ENCODE results near the gene DCST1.

The DCST1 gene

GRCh38 chr1:155052439-155053395 is 19.1 kb downstream of the DCST1 start:
- peak; percentile 31 for DNase-seq (ENCODE audit: low spot score)

GRCh38 chr1:155053531-155054105 is 20.0 kb downstream of the DCST1 start:
- no peak for DNase-seq (ENCODE audit: low spot score)

GRCh38 chr1:155057104-155057503 is 23.5 kb downstream of the DCST1 start:
- no peak for DNase-seq (ENCODE audit: low spot score)

- DNase-seq (ENCODE audit: low spot score): no peak
Observed at GRCh38 chr1:155057788-155058211, 24.2 kb downstream of the DCST1 start.

GRCh38 chr1:155060736-155061135 is 27.1 kb downstream of the DCST1 start:
- no peak for DNase-seq (ENCODE audit: low spot score)

- peak; percentile 89 for DNase-seq (ENCODE audit: low spot score)
Observed at GRCh38 chr1:155061381-155062150, 27.9 kb downstream of the DCST1 start.

GRCh38 chr1:155062151-155062686 is 28.6 kb downstream of the DCST1 start:
- no peak for DNase-seq (ENCODE audit: low spot score)

- peak; percentile 53 for DNase-seq (ENCODE audit: low spot score)
Observed at GRCh38 chr1:155062702-155063411, 29.2 kb downstream of the DCST1 start.

- peak; percentile 92 for DNase-seq (ENCODE audit: low spot score)
Observed at GRCh38 chr1:155063550-155064110, 30.0 kb downstream of the DCST1 start, which contains the start of gene EFNA4. Gene EFNA4 (plus strand): TSS chr1:155063740. CDS start chr1:155063824, 84 bp downstream.

GRCh38 chr1:155064111-155064831 is 30.6 kb downstream of the DCST1 start:
- peak; percentile 27 for DNase-seq (ENCODE audit: low spot score)

GRCh38 chr1:155064832-155065429 is 31.3 kb downstream of the DCST1 start:
- DNase-seq (ENCODE audit: low spot score): no peak

- DNase-seq (ENCODE audit: low spot score): no peak
Observed at GRCh38 chr1:155066777-155067176, 33.2 kb downstream of the DCST1 start.

GRCh38 chr1:155068599-155068998 is 35.0 kb downstream of the DCST1 start:
- no peak for DNase-seq (ENCODE audit: low spot score)

GRCh38 chr1:155069551-155070157 is 36.0 kb downstream of the DCST1 start:
- no peak for DNase-seq (ENCODE audit: low spot score)

- DNase-seq (ENCODE audit: low spot score): no peak
Observed at GRCh38 chr1:155070158-155070621, 36.6 kb downstream of the DCST1 start.

- peak; percentile 77 for DNase-seq (ENCODE audit: low spot score)
Observed at GRCh38 chr1:155070721-155071569, 37.3 kb downstream of the DCST1 start.

- no peak for DNase-seq (ENCODE audit: low spot score)
Observed at GRCh38 chr1:155071701-155072100, 38.1 kb downstream of the DCST1 start.

- DNase-seq (ENCODE audit: low spot score): no peak
Observed at GRCh38 chr1:155072531-155073289, 39.1 kb downstream of the DCST1 start.
